ENCODE data around the gene COPZ1. TPM values are rescaled to one million over a fixed set of nuclear protein-coding genes. Genes with fewer than 3 reads are reported as not detected.

COPZ1 gene
- total and polyA plus RNA-seq, 9 of the 15 experiments (the other 6 are each of a cell fraction or from before 2014, with no cell fraction given), result 137 to 487 (median 233) TPM

DNA sequence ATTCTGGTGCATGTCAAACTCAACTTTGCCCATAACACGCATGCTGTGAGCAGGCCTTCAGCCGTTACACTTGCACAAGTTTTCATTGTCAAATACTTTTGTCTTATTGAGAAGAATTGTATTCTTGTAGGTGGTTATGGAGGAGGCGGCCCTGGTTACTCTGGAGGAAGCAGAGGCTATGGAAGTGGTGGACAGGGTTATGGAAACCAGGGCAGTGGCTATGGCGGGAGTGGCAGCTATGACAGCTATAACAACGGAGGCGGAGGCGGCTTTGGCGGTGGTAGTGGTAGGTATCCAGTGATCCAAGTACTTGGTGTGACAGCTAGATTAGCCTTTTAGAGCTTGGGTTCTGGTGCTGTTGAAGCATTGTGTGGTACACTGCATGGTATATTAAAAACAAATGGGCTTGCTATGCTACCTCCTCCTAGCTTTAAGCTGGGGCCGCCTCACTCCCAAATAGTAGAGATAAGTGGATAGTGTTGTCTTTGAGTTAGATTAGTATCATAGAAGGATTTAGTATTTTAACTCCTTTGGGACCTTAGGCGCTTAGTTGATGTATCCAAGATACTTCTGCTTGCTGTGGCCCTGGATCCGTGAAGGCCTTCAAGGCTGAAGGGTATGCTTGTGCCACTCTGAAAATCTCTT is 41.9 kb upstream of the COPZ1 start (continued):
- TF ChIP-seq, protein P1, sequence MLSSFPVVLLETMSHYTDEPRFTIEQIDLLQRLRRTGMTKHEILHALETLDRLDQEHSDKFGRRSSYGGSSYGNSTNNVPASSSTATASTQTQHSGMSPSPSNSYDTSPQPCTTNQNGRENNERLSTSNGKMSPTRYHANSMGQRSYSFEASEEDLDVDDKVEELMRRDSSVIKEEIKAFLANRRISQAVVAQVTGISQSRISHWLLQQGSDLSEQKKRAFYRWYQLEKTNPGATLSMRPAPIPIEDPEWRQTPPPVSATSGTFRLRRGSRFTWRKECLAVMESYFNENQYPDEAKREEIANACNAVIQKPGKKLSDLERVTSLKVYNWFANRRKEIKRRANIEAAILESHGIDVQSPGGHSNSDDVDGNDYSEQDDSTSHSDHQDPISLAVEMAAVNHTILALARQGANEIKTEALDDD (IDR thresholded peaks at IDR 0.05), result no peak; the same call in 1 of the 2 replicates
- TF ChIP-seq ILF3 (IDR thresholded peaks at IDR 0.05; ENCODE audit: borderline replicate concordance) (0 out of 2 replicates have a peak, but pooled peaks have one; percentile 32), SMAD1 (IDR thresholded peaks at IDR 0.05; ENCODE audit: low read depth, low read length, partially characterized antibody) (no peak), PTTG1 (tag; IDR thresholded peaks at IDR 0.05; ENCODE audit: low read depth) (no peak), MXI1 (IDR thresholded peaks at IDR 0.05; ENCODE audit: low read depth, low read length) (no peak), CREB1 (IDR thresholded peaks at IDR 0.05) (no peak), CREB1 (CRISPR knock-in tag; IDR thresholded peaks at IDR 0.05) (no peak), TCF7 (IDR thresholded peaks at IDR 0.05; ENCODE audit: borderline replicate concordance) (no peak), MTF1 (CRISPR knock-in tag; IDR thresholded peaks at IDR 0.05; ENCODE audit: borderline replicate concordance) (no peak), FOXJ2 (tag; IDR thresholded peaks at IDR 0.05) (no peak), ZSCAN29 (IDR thresholded peaks at IDR 0.05) (no peak), SUPT5H (IDR thresholded peaks at IDR 0.05) (peak; percentile 32; the same call in 1 of the 2 replicates), ZSCAN32 (CRISPR knock-in tag; IDR thresholded peaks at IDR 0.05) (no peak), ZNF584 (CRISPR knock-in tag; IDR thresholded peaks at IDR 0.05; ENCODE audit: low read depth) (no peak), BRD9 (IDR thresholded peaks at IDR 0.05; ENCODE audit: low read depth, partially characterized antibody) (no peak), SMAD2 (IDR thresholded peaks at IDR 0.05; ENCODE audit: low read depth, low read length) (no peak), NEUROD1 (IDR thresholded peaks at IDR 0.05; ENCODE audit: borderline replicate concordance, low read depth, low read length, partially characterized antibody) (no peak), MAZ (CRISPR knock-in tag; conservative IDR thresholded peaks at IDR 0.05 in 1 of 2, IDR thresholded peaks at IDR 0.05 in 1 of 2) (0 out of 4 replicates have a peak, but pooled peaks of 1 of the 2 experiments have one; percentile 23), CCNT2 (IDR thresholded peaks at IDR 0.05; ENCODE audit: borderline replicate concordance, extremely low read depth, insufficient read length, low read depth, low read length) (no peak), ZNF507 (tag; conservative IDR thresholded peaks at IDR 0.05) (no peak), ZNF764 (CRISPR knock-in tag; IDR thresholded peaks at IDR 0.05; ENCODE audit: low read depth) (no peak)
